ENCODE results near the gene CST4. TPM values are rescaled to one million over a fixed set of nuclear protein-coding genes. Genes with fewer than 3 reads are reported as not detected.

Gene CST4
- total and polyA plus RNA-seq, 7 experiments from 2014 or later, result not detected

- no peaks in the 10 kb centered on the region for H3K4me1 ChIP-seq (ENCODE audit: control insufficient read depth in 2 of 2, insufficient read depth in 2 of 2, low read length in 2 of 2)
- Mint-ChIP-seq H3K9me3 (peaks cover 0 to 3% (median 0%) of the 10 kb centered on the region in 11 donors), H3K36me3 (no peaks in the 10 kb centered on the region), H3K4me3 (no peak overlapping the region), H3K27ac (no peak overlapping the region), H3K4me1 (peaks cover 0 to 6% (median 0%) of the 10 kb centered on the region in 7 donors), H3K27me3 (peaks cover 10 to 27% (median 15%) of the 10 kb centered on the region in 5 donors)
- DNase-seq, result no peak
- intact Hi-C loops (cut with micrococcal nuclease), result no loop called here
- no peaks in the 10 kb centered on the region for H3K27me3 ChIP-seq (ENCODE audit: control insufficient read depth in 2 of 2, insufficient read depth in 2 of 2, low read length in 2 of 2)
- H3K9me3 ChIP-seq (ENCODE audit: control insufficient read depth in 2 of 3, low read length in 3 of 3), result no peaks in the 10 kb centered on the region
- no peak overlapping the region for H3K4me3 ChIP-seq (ENCODE audit: low read length)
- ChIA-PET CTCF (no interaction called here), POLR2A (no interaction called here)
- no peak for ATAC-seq
- no peaks in the 10 kb centered on the region for H3K36me3 ChIP-seq (ENCODE audit: control insufficient read depth in 2 of 3, insufficient read depth in 3 of 3, low read length in 3 of 3)
- H3K27ac ChIP-seq (ENCODE audit: low read depth, low read length), result no peak overlapping the region
These were observed 35.9 kb downstream of the CST4 start for GRCh38 chr20:23652926-23653325.

GRCh38 chr20:23652371-23652770 is 36.5 kb downstream of the CST4 start:
- Mint-ChIP-seq H3K4me3 (no peak overlapping the region), H3K27me3 (peaks cover 10 to 27% (median 15%) of the 10 kb centered on the region in 5 donors), H3K4me1 (peaks cover 0 to 6% (median 0%) of the 10 kb centered on the region in 7 donors), H3K9me3 (peaks cover 0 to 3% (median 0%) of the 10 kb centered on the region in 11 donors), H3K27ac (no peak overlapping the region), H3K36me3 (no peaks in the 10 kb centered on the region)
- intact Hi-C loops (cut with micrococcal nuclease), result no loop called here
- no peaks in the 10 kb centered on the region for H3K9me3 ChIP-seq (ENCODE audit: control insufficient read depth in 2 of 3, low read length in 3 of 3)
- H3K27ac ChIP-seq (ENCODE audit: low read depth, low read length), result no peak overlapping the region
- H3K27me3 ChIP-seq (ENCODE audit: control insufficient read depth in 2 of 2, insufficient read depth in 2 of 2, low read length in 2 of 2), result no peaks in the 10 kb centered on the region
- H3K36me3 ChIP-seq (ENCODE audit: control insufficient read depth in 2 of 3, insufficient read depth in 3 of 3, low read length in 3 of 3), result no peaks in the 10 kb centered on the region
- CTCF ChIA-PET, result no interaction called here
- H3K4me3 ChIP-seq (ENCODE audit: low read length), result no peak overlapping the region
- no peaks in the 10 kb centered on the region for H3K4me1 ChIP-seq (ENCODE audit: control insufficient read depth in 2 of 2, insufficient read depth in 2 of 2, low read length in 2 of 2)
- POLR2A ChIA-PET, result no interaction called here
- no peak for ATAC-seq
- DNase-seq, result no peak

- peaks cover 0 to 6% (median 0%) of the 10 kb centered on the region in 7 donors for H3K4me1 Mint-ChIP-seq
- H3K4me3 ChIP-seq (ENCODE audit: low read length), result no peak overlapping the region
- ATAC-seq (no peak), DNase-seq (no peak)
- no peaks in the 10 kb centered on the region for H3K9me3 ChIP-seq (ENCODE audit: control insufficient read depth in 2 of 3, low read length in 3 of 3)
- no peaks in the 10 kb centered on the region for H3K36me3 ChIP-seq (ENCODE audit: control insufficient read depth in 2 of 3, insufficient read depth in 3 of 3, low read length in 3 of 3)
- intact Hi-C loops (cut with micrococcal nuclease), result no loop called here
- no peaks in the 10 kb centered on the region for H3K4me1 ChIP-seq (ENCODE audit: control insufficient read depth in 2 of 2, insufficient read depth in 2 of 2, low read length in 2 of 2)
- no peak overlapping the region for H3K27ac ChIP-seq (ENCODE audit: low read depth, low read length)
- ChIA-PET CTCF (no interaction called here), POLR2A (no interaction called here)
- no peaks in the 10 kb centered on the region for H3K36me3 Mint-ChIP-seq
- H3K4me3 Mint-ChIP-seq, result no peak overlapping the region
- peaks cover 0 to 3% (median 0%) of the 10 kb centered on the region in 11 donors for H3K9me3 Mint-ChIP-seq
- H3K27ac Mint-ChIP-seq, result no peak overlapping the region
- H3K27me3 ChIP-seq (ENCODE audit: control insufficient read depth in 2 of 2, insufficient read depth in 2 of 2, low read length in 2 of 2), result no peaks in the 10 kb centered on the region
- peaks cover 10 to 22% (median 11%) of the 10 kb centered on the region in 5 donors for H3K27me3 Mint-ChIP-seq
These were observed 37.7 kb downstream of the CST4 start for GRCh38 chr20:23651117-23651516.

- Mint-ChIP-seq H3K36me3 (no peaks in the 10 kb centered on the region), H3K27ac (no peak overlapping the region), H3K4me1 (peaks cover 0 to 6% (median 0%) of the 10 kb centered on the region in 7 donors), H3K4me3 (no peak overlapping the region), H3K27me3 (peaks cover 4 to 18% (median 13%) of the 10 kb centered on the region in 5 donors), H3K9me3 (peaks cover 0 to 3% (median 0%) of the 10 kb centered on the region in 11 donors)
- H3K27me3 ChIP-seq (ENCODE audit: control insufficient read depth in 2 of 2, insufficient read depth in 2 of 2, low read length in 2 of 2), result no peaks in the 10 kb centered on the region
- no peak overlapping the region for H3K27ac ChIP-seq (ENCODE audit: low read depth, low read length)
- no peak overlapping the region for H3K4me3 ChIP-seq (ENCODE audit: low read length)
- POLR2A ChIA-PET, result no interaction called here
- H3K9me3 ChIP-seq (ENCODE audit: control insufficient read depth in 2 of 3, low read length in 3 of 3), result no peaks in the 10 kb centered on the region
- intact Hi-C loops (cut with micrococcal nuclease), result no loop called here
- ATAC-seq, result no peak
- H3K4me1 ChIP-seq (ENCODE audit: control insufficient read depth in 2 of 2, insufficient read depth in 2 of 2, low read length in 2 of 2), result no peaks in the 10 kb centered on the region
- CTCF ChIA-PET, result no interaction called here
- no peak for DNase-seq
- H3K36me3 ChIP-seq (ENCODE audit: control insufficient read depth in 2 of 3, insufficient read depth in 3 of 3, low read length in 3 of 3), result no peaks in the 10 kb centered on the region
These were observed 38.9 kb downstream of the CST4 start for GRCh38 chr20:23649830-23650417.

- peaks cover 0 to 4% (median 0%) of the 10 kb centered on the region in 7 donors for H3K4me1 Mint-ChIP-seq
These were observed 39.6 kb downstream of the CST4 start for GRCh38 chr20:23649242-23649641.

GRCh38 chr20:23647346-23647745 is 41.5 kb downstream of the CST4 start:
- no peak overlapping the region for H3K4me3 ChIP-seq (ENCODE audit: low read length)
- POLR2A ChIA-PET, result no interaction called here
- intact Hi-C loops (cut with micrococcal nuclease), result no loop called here

More at GRCh38 chr20:23649242-23649641, 39.6 kb downstream of the CST4 start:
- intact Hi-C loops (cut with micrococcal nuclease), result no loop called here
- Histone ChIP-seq H3K36me3 (ENCODE audit: control insufficient read depth in 2 of 3, insufficient read depth in 3 of 3, low read length in 3 of 3) (no peaks in the 10 kb centered on the region), H3K9me3 (ENCODE audit: control insufficient read depth in 2 of 3, low read length in 3 of 3) (no peaks in the 10 kb centered on the region), H3K27ac (ENCODE audit: low read depth, low read length) (no peak overlapping the region), H3K4me3 (ENCODE audit: low read length) (no peak overlapping the region), H3K27me3 (ENCODE audit: control insufficient read depth in 2 of 2, insufficient read depth in 2 of 2, low read length in 2 of 2) (no peaks in the 10 kb centered on the region), H3K4me1 (ENCODE audit: control insufficient read depth in 2 of 2, insufficient read depth in 2 of 2, low read length in 2 of 2) (no peaks in the 10 kb centered on the region)
- Mint-ChIP-seq H3K4me3 (no peak overlapping the region), H3K9me3 (peaks cover 0 to 3% (median 0%) of the 10 kb centered on the region in 11 donors), H3K27ac (no peak overlapping the region), H3K36me3 (no peaks in the 10 kb centered on the region), H3K27me3 (peaks cover 0 to 13% (median 10%) of the 10 kb centered on the region in 5 donors)
- POLR2A ChIA-PET, result no interaction called here
- DNase-seq, result no peak
- no peak for ATAC-seq
- CTCF ChIA-PET, result no interaction called here

More at GRCh38 chr20:23647346-23647745, 41.5 kb downstream of the CST4 start:
- no peak overlapping the region for H3K27ac ChIP-seq (ENCODE audit: low read depth, low read length)
- H3K27me3 ChIP-seq (ENCODE audit: control insufficient read depth in 2 of 2, insufficient read depth in 2 of 2, low read length in 2 of 2), result no peaks in the 10 kb centered on the region
- H3K4me3 Mint-ChIP-seq, result no peak overlapping the region
- H3K9me3 Mint-ChIP-seq, result peaks cover 0 to 3% (median 0%) of the 10 kb centered on the region in 11 donors
- peaks cover 0 to 2% (median 0%) of the 10 kb centered on the region in 7 donors for H3K4me1 Mint-ChIP-seq
- H3K36me3 ChIP-seq (ENCODE audit: control insufficient read depth in 2 of 3, insufficient read depth in 3 of 3, low read length in 3 of 3), result no peaks in the 10 kb centered on the region
- no peaks in the 10 kb centered on the region for H3K4me1 ChIP-seq (ENCODE audit: control insufficient read depth in 2 of 2, insufficient read depth in 2 of 2, low read length in 2 of 2)
- DNase-seq, result no peak
- no peaks in the 10 kb centered on the region for H3K36me3 Mint-ChIP-seq
- CTCF ChIA-PET, result no interaction called here
- no peak overlapping the region for H3K27ac Mint-ChIP-seq
- no peaks in the 10 kb centered on the region for H3K9me3 ChIP-seq (ENCODE audit: control insufficient read depth in 2 of 3, low read length in 3 of 3)
- no peak for ATAC-seq
- peaks cover 0 to 4% (median 0%) of the 10 kb centered on the region in 5 donors for H3K27me3 Mint-ChIP-seq
